ENCODE data around the gene MYL12A. TPM values are rescaled to one million over a fixed set of nuclear protein-coding genes. Genes with fewer than 3 reads are reported as not detected.
"Not testable (repeated sequence)": the region's sequence is repeated elsewhere in the genome, so short reads cannot be mapped to it uniquely, and the experiment has no call there.

MYL12A gene
- total and polyA plus RNA-seq, 2 of the 4 experiments (the other 2 are of a cell fraction) = 549 to 580 TPM

GRCh38 chr18:3247240-3248061, at the start of gene MYL12A (continued):
- TF ChIP-seq CHD1 (IDR thresholded peaks at IDR 0.05; ENCODE audit: low read depth, low read length) (peak; percentile 92; the same call in 1 of the 2 replicates), USF2 (IDR thresholded peaks at IDR 0.05; ENCODE audit: low read depth, low read length) (peak; percentile 97), RAD21 (IDR thresholded peaks at IDR 0.05; ENCODE audit: low read length) (no peak)

- H2BK5ac ChIP-seq (ENCODE audit: low read depth, low read length, poor library complexity, severe bottlenecking); dilution Hi-C loops (cut with HindIII; ENCODE audit: low sequenced_read_pairs, unreplicated experiment); H2BK20ac ChIP-seq (ENCODE audit: low read depth, low read length); intact Hi-C loops (cut with micrococcal nuclease); H3K4me1 ChIP-seq (ENCODE audit: control insufficient read depth, insufficient read depth, low read length); DNase-seq; ATAC-seq (ENCODE audit: low read depth); H2AK9ac ChIP-seq (replicated peaks; ENCODE audit: low read depth, low read length, poor library complexity); H3K9ac ChIP-seq (ENCODE audit: low read depth, low read length); H2BK15ac ChIP-seq (ENCODE audit: low read depth, low read length); H3K27ac ChIP-seq (ENCODE audit: insufficient read depth, low read length); H3K4me2 ChIP-seq (ENCODE audit: low read depth, low read length); H2AFZ ChIP-seq (replicated peaks; ENCODE audit: low read length, poor library complexity); H3K9me3 ChIP-seq (ENCODE audit: control insufficient read depth, insufficient read depth, low read length); H3K4me3 ChIP-seq (ENCODE audit: insufficient read depth, low read depth, low read length); H3K4ac ChIP-seq (ENCODE audit: low read depth, low read length); H4K20me1 ChIP-seq (ENCODE audit: insufficient read depth, low read length); H4K5ac ChIP-seq (ENCODE audit: low read depth, low read length); H3K79me1 ChIP-seq (ENCODE audit: low read depth in 1 of 2, low read length in 2 of 2); H3K56ac ChIP-seq (ENCODE audit: extremely low read depth, insufficient read depth, low read length); H4K91ac ChIP-seq (ENCODE audit: insufficient read depth, low read depth, low read length); BruUV-seq (replicated peaks); H3K9me1 ChIP-seq (ENCODE audit: insufficient read depth, low read length); CTCF ChIA-PET; POLR2A ChIA-PET (ENCODE audit: unreplicated experiment); H3K14ac ChIP-seq (replicated peaks; ENCODE audit: low read depth, low read length); H2AK5ac ChIP-seq (ENCODE audit: low read depth, low read length); in situ Hi-C loops (cut with MboI; ENCODE audit: low sequenced_read_pairs); H4K8ac ChIP-seq (ENCODE audit: low read depth in 2 of 2, low read length in 2 of 2); H3K23ac ChIP-seq (ENCODE audit: low read depth, low read length); H3K36me3 ChIP-seq (ENCODE audit: control insufficient read depth, insufficient read depth, low read length); H2BK120ac ChIP-seq (ENCODE audit: low read depth, low read length); H3K18ac ChIP-seq (ENCODE audit: low read depth, low read length): not testable (repeated sequence)
- no CpG with 5 or more reads among the region's 11 CpGs for WGBS, 2 experiments (ENCODE audit: extremely low coverage in 2 of 2, insufficient read length in 1 of 2)
- peaks cover 10% of the 10 kb centered on the region for H3K27me3 ChIP-seq (ENCODE audit: control insufficient read depth, insufficient read depth, low read length)
Observed at GRCh38 chr18:3198260-3198860, 49.2 kb upstream of the MYL12A start.

Data from IMR-90 (cell line).